BJ (cell line): ENCODE measurements around the gene MBNL3. TPM values are rescaled to one million over a fixed set of nuclear protein-coding genes. Genes with fewer than 3 reads are reported as not detected.

Experiments used
- CTCF ChIA-PET: fragments of 350-600 bp; formaldehyde crosslinking; extraction: SDS; loops from one replicate; lab custom pipeline; 2021; ENCODE audit warnings: antibody characterized with exemption, inconsistent platforms; lab: Yijun Ruan, JAX
- POLR2A ChIA-PET: fragments of 300-600 bp; sonication (Branson Sonifier 250); formaldehyde crosslinking; extraction: SDS; loops from one replicate; lab custom pipeline; 2021; ENCODE audit warnings: antibody characterized with exemption; lab: Charles Lee
- DNase-seq: peaks from one replicate; pipeline ENCODE4 v3.0.0-alpha.2; 2011; ENCODE audit warnings: low read depth
- H3K27me3 ChIP-seq: 2 replicates; pipeline ENCODE4 v1.6.0; 2011; ENCODE audit warnings: low read length; ENCODE audit not compliant: control insufficient read depth, insufficient read depth
- H3K36me3 ChIP-seq: 2 replicates; pipeline ENCODE4 v1.5.1; 2011; ENCODE audit warnings: low read length; ENCODE audit not compliant: control insufficient read depth, insufficient read depth
- H3K4me3 ChIP-seq: 2 replicates; pipeline ENCODE4 v1.5.1; 2011; ENCODE audit warnings: low read depth, mild to moderate bottlenecking, control low read depth, low read length
- polyA plus RNA-seq: library from polyadenylated mRNA; depleted of rRNA; stranded (reverse); fragments of >200 nt; gene quantifications from 2 replicates; pipeline ENCODE4 v1.2.3, GENCODE V29; 2011
- TF ChIP-seq, protein P1 (sequence below): IDR thresholded peaks from 2 replicates; pipeline ENCODE4 v1.5.1; 2011; ENCODE audit warnings: low read depth, mild to moderate bottlenecking, control low read depth, inconsistent platforms, low read length, moderate library complexity; ENCODE audit not compliant: insufficient read depth

Gene MBNL3
- polyA plus RNA-seq, 1 experiment, result 1.3 TPM

DNA sequence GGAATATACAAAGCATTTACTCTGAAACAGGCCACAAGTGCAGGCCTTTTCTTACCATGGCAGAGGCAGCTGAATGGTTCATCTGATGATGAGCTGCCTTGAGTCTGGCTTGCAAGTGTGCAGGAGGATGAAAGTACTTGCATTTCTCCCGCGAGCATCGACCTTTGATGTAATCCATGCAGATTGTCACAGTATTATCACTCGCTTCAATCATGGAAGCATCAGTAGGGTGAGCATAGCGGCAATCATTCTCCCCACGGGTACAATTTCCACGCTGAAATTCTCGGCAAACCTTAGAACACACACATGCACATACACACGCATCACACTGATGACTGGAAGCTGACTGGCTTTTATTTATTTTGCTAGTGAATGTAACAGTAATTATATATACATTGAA, 98.0 kb downstream of the MBNL3 start:
- Histone ChIP-seq H3K4me3 (no peak overlapping the region), H3K36me3 (no peaks in the 10 kb centered on the region), H3K27me3 (no peaks in the 10 kb centered on the region)
- DNase-seq, result no peak
- ChIA-PET CTCF (no interaction called here), POLR2A (no interaction called here)
- TF ChIP-seq, protein P1, sequence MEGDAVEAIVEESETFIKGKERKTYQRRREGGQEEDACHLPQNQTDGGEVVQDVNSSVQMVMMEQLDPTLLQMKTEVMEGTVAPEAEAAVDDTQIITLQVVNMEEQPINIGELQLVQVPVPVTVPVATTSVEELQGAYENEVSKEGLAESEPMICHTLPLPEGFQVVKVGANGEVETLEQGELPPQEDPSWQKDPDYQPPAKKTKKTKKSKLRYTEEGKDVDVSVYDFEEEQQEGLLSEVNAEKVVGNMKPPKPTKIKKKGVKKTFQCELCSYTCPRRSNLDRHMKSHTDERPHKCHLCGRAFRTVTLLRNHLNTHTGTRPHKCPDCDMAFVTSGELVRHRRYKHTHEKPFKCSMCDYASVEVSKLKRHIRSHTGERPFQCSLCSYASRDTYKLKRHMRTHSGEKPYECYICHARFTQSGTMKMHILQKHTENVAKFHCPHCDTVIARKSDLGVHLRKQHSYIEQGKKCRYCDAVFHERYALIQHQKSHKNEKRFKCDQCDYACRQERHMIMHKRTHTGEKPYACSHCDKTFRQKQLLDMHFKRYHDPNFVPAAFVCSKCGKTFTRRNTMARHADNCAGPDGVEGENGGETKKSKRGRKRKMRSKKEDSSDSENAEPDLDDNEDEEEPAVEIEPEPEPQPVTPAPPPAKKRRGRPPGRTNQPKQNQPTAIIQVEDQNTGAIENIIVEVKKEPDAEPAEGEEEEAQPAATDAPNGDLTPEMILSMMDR, result no peak

- DNase-seq, result no peak
- TF ChIP-seq, protein P1, result no peak
- ChIA-PET CTCF (interaction anchor here (1.1 kb wide), 1 partner anchor 15 kb away, joined by 4 read pairs; no protein-coding TSS in a partner anchor), POLR2A (no interaction called here)
- Histone ChIP-seq H3K27me3 (no peaks in the 10 kb centered on the region), H3K36me3 (no peaks in the 10 kb centered on the region), H3K4me3 (no peak overlapping the region)
Measured at GRCh38 chrX:132389480-132389879, 99.4 kb downstream of the MBNL3 start.

DNA sequence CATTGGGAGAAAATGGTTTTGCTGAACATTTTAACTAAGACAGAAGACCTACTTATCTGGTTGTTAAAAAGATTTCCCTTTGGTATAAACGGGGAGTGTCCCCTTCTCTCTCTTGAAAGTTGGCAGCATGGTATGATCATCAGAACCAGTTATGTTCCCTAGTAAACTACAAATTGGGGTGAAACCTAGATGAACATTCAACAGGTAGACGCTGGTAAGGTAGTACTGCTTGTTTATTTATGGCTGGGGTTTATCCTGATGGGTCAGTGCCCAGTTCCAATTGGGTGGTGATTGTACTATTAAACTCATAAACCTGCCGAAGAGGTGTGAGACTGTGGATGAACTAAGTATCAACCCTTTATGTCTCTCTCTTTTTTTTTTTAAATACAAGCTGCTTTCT, 100.5 kb downstream of the MBNL3 start:
- H3K27me3 ChIP-seq, result no peaks in the 10 kb centered on the region
- CTCF ChIA-PET, result no interaction called here
- no peaks in the 10 kb centered on the region for H3K36me3 ChIP-seq
- no peak for DNase-seq
- POLR2A ChIA-PET, result no interaction called here
- TF ChIP-seq, protein P1, result no peak
- H3K4me3 ChIP-seq, result no peak overlapping the region

DNA sequence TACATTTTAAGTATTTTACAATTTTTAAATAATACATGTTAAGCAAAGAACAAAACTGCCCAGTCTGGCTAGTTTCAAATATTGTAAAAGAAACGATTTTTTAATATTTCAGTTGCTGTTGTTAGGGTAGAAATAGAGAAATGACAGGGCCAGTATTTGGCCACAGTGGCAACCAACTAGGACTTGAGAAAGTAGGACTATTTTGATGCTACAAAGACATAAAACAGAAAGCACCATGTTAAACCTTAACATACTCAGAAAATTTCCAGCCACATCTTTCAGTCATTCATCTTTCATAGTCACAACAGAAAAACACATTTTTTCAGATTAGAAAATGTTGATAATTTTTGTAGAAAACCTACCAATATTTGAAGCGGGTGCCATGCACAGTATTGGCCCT, 104.5 kb downstream of the MBNL3 start:
- no peak overlapping the region for H3K4me3 ChIP-seq
- TF ChIP-seq, protein P1, result no peak
- CTCF ChIA-PET, result no interaction called here
- H3K27me3 ChIP-seq, result no peaks in the 10 kb centered on the region
- POLR2A ChIA-PET, result no interaction called here
- H3K36me3 ChIP-seq, result no peaks in the 10 kb centered on the region
- no peak for DNase-seq

GRCh38 chrX:132382068-132382467, 106.8 kb downstream of the MBNL3 start:
- TF ChIP-seq, protein P1, result no peak
- CTCF ChIA-PET, result no interaction called here
- Histone ChIP-seq H3K4me3 (no peak overlapping the region), H3K27me3 (no peaks in the 10 kb centered on the region), H3K36me3 (no peaks in the 10 kb centered on the region)
- POLR2A ChIA-PET, result no interaction called here
- no peak for DNase-seq
